DMS 273 (cell line): ENCODE results near the gene MED22.
"Not testable (repeated sequence)": the region's sequence is repeated elsewhere in the genome, so short reads cannot be mapped to it uniquely, and the experiment has no call there.

Source experiments
- DNase-seq: peaks from one replicate; lab custom pipeline; 2025; ENCODE audit not compliant: unreplicated experiment; lab: John Stamatoyannopoulos, UW

The MED22 gene

DNA sequence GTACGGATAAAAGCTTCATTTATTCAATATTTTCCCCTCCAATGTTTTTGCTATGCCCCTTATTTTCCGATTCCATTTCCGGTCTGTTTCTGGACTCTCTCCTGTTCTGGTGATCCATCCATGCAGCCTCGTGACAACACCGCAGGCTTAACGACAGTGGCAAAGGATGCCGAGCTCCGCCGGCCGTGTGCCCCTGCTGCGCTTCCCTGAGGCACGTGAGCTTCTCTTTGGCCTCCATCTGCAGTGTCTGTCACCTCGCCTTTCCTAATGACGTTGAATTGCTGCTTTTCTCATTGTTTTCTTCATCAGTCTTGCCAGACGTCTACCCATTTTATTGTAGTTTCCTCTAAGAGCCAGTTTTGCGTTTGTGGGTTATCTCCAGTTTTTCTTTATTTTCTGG, 40.6 kb downstream of the MED22 start:
- no peak for DNase-seq

DNA sequence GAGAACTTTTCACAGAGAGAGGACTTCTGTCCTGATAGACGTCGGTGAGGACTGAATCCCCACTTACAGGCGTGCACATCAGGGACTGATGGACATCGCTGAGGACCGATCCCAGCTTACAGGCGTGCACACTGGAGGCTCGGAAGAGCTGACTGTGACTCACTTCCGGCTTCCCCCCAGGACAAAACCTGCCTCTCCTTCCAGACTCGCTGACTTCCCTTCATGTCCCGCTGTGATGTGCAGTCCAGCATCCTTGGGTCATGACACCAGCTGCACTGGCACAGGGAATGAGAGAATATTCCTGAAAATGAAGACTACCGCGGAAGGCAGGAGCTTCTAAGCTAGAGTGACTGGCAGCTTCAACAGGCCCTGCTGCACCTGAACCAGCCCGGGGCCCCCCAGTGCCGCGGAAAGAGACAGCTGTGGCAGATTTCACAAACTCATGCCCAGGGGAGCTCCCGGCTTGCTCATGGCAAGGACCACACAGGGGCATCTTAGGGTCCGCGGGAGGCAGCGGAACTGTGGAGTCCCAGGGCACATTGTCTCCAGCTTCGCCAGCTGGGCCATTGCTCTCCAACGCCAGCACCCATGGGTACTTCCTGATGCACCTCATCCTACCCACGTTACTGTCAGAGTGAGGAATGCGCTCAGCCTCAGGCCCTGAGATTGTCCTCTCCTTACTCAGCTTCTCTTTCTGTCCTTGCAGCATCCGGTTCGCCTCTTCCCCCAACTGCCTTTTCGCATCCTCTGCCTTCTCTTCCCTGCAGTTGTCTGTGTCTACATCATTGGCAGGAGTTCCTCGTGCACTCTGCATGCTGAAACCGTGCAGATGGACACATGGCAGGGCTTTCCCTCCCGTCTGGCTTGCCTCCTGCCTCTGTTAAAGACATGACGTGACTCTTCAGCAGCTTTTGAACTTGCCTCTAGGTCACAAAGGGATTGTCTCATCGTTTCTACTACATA, 41.4 kb downstream of the MED22 start:
- peak; percentile 33 for DNase-seq

DNA sequence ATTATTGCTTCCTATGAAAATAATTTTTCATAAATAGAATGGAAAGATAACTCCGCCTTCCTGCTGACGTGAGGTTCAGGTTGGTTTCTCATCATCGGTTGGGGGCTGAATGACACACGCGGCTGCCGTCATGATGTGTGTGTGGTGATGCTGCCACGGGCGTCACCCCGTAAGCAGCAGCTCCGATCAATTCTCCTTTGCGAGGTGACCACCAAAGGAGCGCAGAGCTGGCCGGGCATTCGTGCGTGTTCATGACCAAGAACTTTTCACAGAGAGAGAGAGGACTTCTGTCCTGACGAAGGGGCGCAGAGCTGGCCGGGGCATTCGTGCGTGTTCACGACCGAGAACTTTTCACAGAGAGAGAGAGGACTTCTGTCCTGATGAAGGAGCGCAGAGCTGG, 42.2 kb downstream of the MED22 start:
- DNase-seq, result no peak

DNA sequence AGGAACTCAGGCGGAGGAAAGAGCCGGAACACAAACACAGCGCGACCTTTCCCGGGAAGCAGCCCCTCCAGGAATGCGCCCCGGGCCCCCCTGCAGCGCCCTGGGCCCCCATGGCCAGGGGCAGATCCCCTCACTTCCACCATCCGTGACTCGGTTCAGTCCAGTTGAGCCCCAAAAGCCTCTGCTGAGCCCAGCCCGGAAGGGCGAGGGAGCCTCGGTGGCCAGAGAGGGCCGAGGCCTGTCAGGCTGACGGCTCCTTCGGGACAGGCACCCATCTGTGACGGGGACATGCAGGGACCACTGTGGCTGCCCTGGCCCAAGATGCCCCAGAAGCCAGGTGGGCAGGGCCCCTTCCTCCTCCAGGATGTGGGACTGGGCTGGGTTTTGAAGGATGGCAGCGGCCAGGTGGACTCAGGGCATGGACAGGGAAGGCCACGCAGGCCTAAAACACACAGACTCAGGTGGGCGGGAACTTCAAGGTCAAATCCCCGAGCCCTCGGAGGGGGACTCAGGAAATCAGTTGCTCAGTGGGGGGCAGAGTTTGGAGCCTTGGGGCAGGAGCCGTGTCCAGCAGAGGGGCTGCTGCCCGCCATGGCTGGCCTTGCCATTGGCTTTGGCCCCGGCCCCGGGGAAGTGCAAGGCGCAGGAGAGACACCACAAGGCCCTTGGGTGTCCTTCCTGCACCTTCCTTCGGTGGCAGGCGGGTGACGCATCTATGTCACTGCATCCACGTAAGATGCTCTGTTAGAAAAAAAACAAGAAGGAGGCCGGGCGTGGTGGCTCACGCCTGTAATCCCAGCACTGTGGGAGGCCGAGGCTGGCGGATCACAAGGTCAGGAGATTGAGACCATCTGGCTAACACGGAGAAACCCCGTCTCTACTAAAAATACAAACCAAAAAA, 43.2 kb downstream of the MED22 start:
- DNase-seq, result no peak

DNA sequence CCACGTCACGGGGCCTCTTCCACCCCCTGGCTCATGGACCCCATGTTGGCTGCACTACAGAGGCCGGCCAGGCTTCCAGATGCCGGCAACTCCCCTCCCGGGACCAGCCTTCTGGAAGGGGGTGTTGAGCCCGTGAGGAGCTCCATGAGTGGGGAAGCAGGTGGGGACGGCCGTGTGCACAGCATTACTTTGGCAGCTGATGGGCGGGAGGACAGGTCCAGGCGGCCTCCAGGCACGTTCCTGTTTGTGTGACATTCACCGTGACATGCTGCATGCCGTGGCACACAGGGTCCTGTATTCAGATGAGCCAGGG, 43.8 kb downstream of the MED22 start:
- no peak for DNase-seq

DNA sequence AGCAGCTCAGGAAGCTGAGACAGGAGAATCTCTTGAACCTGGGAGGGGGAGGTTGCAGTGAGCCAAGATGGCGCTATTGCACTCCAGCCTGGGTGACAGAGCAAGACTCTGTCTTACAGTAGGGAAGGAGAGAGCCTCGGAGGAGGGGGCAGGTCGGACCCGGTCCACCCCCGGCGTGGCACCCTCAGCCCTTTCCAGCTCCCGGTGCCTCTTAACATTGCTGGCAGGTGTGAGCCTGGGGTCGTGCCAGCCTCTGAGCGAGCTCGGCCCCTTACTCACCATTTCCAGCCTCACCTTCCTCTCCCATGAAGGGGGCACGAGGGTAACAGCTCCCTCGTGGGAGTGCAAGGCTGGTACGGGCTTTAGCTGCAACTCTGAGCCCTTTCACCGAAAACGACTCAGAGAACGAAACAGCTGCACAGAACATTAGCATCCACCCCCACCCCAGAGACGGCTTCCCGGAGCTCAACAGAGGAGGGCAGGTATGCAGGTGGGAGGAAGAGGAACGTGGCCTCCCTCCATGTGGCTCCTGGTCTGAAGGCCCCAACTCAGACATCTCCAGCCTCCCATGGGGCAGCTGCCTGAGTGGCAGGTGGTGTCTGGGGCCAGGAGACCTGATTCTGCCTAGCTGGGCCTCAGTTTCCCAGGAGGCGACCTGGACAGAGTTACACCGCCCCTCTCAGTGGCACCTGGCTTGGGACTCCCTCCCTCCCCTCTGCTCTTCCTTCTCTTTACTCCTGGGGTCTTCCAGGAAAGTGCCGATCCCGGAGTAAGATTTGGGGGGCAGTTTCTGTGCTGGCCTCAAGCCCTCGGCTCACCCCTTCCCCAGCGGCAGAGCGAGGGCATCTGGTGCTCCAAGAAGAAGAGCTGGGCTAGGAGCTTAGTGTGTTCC, 44.4 kb downstream of the MED22 start:
- no peak for DNase-seq

DNA sequence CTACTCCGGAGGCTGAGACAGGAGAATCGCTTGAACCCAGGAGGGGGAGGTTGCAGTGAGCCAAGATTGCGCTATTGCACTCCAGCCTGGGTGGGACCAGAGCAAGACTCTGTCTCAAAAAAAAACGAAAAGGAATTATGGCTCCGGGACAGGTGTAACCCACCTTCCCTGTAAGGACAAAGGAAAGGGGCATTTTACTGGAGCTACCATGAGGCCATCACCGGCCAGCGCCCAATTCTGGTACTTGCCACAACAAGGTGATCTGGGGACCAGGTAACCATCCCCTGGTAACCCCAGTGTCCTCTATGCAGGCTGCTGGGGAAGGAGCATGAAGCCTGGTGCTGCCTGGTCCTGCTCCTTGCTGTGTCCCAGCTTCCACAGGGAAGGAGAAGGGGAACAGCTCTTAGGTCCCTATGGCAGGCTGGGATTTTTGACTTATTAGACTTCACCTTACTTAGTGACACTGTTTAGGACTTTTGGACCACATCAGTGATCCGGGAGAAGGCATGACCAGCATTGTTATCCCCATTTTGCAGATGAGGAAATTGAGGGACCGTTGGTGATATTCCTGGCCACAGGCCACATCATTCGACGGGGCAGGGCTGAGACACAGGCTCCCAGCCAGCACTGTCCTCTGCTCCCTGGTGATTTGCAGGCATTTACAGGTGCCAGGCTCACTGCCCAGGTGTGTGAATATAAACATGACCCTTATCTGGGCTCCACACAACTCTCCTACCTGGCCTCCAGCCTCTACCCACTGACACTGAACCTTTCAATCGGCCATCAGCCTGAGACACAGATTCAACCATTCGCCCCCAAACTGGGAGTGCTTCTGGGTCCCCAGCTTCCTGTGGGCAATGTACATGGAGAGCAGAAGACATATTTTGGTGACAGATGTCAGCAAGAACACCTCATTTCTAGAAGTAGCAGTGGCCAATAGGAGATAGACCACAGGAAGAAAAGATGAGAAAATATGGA, 46.4 kb downstream of the MED22 start:
- DNase-seq, result no peak

DNA sequence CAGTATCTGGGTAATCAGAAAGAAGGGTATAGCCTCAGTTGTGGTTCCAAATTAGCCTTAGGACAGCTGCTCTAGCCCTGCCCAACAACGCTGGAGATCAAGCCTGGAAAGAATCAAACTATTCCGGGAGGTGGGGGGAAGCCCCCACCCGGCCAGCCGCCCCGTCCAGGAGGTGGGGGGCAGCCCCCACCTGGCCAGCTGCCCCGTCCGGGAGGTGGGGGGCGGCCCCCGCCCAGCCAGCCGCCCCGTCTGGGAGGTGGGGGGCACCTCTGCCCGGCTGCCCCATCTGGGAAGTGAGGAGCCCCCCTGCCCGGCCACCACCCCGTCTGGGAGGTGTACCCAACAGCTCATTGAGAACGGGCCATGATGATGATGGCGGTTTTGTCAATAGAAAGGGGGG, 47.9 kb downstream of the MED22 start:
- not testable (repeated sequence) for DNase-seq

DNA sequence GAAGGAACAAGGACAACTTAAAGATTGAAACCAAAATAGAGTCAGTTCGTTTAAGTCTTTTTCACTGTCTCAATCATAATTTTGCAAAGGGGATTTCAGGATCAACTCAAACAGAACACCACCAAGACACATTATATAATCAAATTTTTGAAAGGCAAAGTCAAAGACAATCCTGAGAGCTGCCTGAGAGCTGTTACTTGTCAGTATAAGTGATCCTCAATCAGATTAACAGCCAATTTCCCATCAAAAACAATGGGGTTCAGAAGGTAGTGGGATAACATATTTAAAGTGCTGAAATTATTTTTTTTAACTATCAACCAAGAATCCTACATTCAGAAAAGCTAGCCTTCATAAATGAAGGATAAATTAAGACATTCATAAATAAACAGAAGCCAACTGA, 53.7 kb downstream of the MED22 start:
- no peak for DNase-seq

DNA sequence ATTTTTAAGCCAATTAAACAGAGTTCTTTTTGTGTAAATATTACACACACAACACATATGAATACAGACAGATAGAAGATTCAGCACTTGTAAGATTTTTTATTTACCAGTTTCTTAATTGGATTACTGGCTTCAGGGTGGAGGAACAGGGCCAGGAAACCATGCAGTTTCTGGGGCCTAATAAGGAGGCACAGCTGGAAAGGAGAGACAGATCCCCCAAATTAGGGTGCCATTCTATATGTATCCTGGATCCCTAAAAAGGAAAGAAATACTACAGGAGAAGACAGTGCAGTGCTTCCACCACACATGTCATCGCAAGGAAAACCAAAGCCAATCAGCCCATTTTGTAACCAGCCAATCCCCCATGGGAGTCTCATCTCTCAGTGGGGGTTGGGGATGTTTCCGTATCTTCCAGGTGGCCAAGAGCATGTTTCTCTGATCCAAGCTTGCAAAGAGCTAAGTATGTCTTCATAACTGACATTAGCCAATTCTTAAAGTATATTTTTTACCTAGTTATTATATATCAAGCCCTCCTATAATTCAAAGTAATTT, 57.1 kb downstream of the MED22 start:
- no peak for DNase-seq
